ENCODE data around the gene ZDHHC3.
A peak's percentile ranks its signal among the peaks of the same experiment; 100 is the strongest.

ZDHHC3 gene

GRCh38 chr3:44976002-44976815, at the start of gene ZDHHC3, which contains the start of gene EXOSC7:
TSS of gene ZDHHC3 (minus strand) at chr3:44976174. CDS start at chr3:44959436, 16,738 bp downstream.
TSS of gene EXOSC7 (plus strand) at chr3:44976244. CDS start at chr3:44976278, 34 bp downstream.
- DNase-seq (ENCODE audit: low read depth): no peak

- DNase-seq (ENCODE audit: low read depth): no peak
Observed at GRCh38 chr3:45024542-45025255, 48.7 kb upstream of the ZDHHC3 start.

GRCh38 chr3:45023675-45024074, 47.7 kb upstream of the ZDHHC3 start:
- no peak for DNase-seq (ENCODE audit: low read depth)

GRCh38 chr3:45021524-45022297, 45.7 kb upstream of the ZDHHC3 start:
- no peak for DNase-seq (ENCODE audit: low read depth)

- DNase-seq (ENCODE audit: low read depth): no peak
Observed at GRCh38 chr3:45020534-45020933, 44.6 kb upstream of the ZDHHC3 start.

- no peak for DNase-seq (ENCODE audit: low read depth)
Observed at GRCh38 chr3:45017821-45018220, 41.8 kb upstream of the ZDHHC3 start.

GRCh38 chr3:45016916-45017315, 40.9 kb upstream of the ZDHHC3 start:
- no peak for DNase-seq (ENCODE audit: low read depth)

- no peak for DNase-seq (ENCODE audit: low read depth)
Observed at GRCh38 chr3:45012577-45012976, 36.6 kb upstream of the ZDHHC3 start.

- DNase-seq (ENCODE audit: low read depth): peak; percentile 96
Observed at GRCh38 chr3:45011756-45012508, 36.0 kb upstream of the ZDHHC3 start.

GRCh38 chr3:45010811-45011333, 34.9 kb upstream of the ZDHHC3 start:
- DNase-seq (ENCODE audit: low read depth): peak; percentile 95

- no peak for DNase-seq (ENCODE audit: low read depth)
Observed at GRCh38 chr3:45009868-45010267, 33.9 kb upstream of the ZDHHC3 start.

- DNase-seq (ENCODE audit: low read depth): no peak
Observed at GRCh38 chr3:45008117-45008516, 32.1 kb upstream of the ZDHHC3 start.

- DNase-seq (ENCODE audit: low read depth): no peak
Observed at GRCh38 chr3:45007091-45007490, 31.1 kb upstream of the ZDHHC3 start.

- DNase-seq (ENCODE audit: low read depth): no peak
Observed at GRCh38 chr3:45003859-45004258, 27.9 kb upstream of the ZDHHC3 start.

GRCh38 chr3:45003406-45003805, 27.4 kb upstream of the ZDHHC3 start:
- no peak for DNase-seq (ENCODE audit: low read depth)

- DNase-seq (ENCODE audit: low read depth): no peak
Observed at GRCh38 chr3:45002720-45003119, 26.7 kb upstream of the ZDHHC3 start.

GRCh38 chr3:45002139-45002660, 26.2 kb upstream of the ZDHHC3 start:
- no peak for DNase-seq (ENCODE audit: low read depth)

GRCh38 chr3:45001738-45002137, 25.8 kb upstream of the ZDHHC3 start:
- DNase-seq (ENCODE audit: low read depth): no peak

- no peak for DNase-seq (ENCODE audit: low read depth)
Observed at GRCh38 chr3:45000823-45001222, 24.8 kb upstream of the ZDHHC3 start.

GRCh38 chr3:44999782-45000181, 23.8 kb upstream of the ZDHHC3 start:
- DNase-seq (ENCODE audit: low read depth): no peak

- no peak for DNase-seq (ENCODE audit: low read depth)
Observed at GRCh38 chr3:44996556-44996969, 20.6 kb upstream of the ZDHHC3 start.
